Measurements from ENCODE around the gene AURKA. TPM values are rescaled to one million over a fixed set of nuclear protein-coding genes. Genes with fewer than 3 reads are reported as not detected.

The AURKA gene
- total and polyA plus RNA-seq, 9 of the 15 experiments (the other 6 are each of a cell fraction or from before 2014, with no cell fraction given): 72.7 to 162 (median 113) TPM

DNA sequence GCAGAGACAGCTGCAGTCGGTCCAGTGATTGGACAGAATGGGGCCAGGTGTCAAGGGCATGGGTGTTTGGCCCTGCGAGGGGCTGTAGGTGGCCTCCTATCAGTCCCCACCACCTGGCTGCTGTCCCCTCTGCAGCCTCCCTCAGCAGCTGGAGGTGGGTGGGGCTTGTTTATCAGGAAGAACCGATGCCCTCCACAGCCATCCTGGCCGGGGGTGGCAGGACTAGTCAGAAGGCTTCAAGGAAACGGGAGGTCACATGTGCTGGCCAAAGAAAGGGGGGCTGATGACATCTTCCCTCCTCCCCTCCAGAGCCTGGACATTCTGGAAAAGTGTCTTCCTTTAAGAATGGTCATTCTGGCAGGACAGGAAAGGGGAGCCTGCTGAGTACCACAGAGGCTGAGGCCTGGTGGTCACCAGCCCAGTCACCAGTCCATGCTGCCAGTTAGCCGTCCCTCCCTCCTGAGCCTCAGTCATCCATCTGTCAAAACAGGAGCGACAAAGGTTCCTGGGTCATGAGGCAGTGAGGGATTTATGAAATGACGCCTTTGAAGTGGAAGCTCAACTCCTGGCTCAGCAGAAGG lies 29.1 kb downstream of the AURKA start (continued):
- TF ChIP-seq, protein P1, sequence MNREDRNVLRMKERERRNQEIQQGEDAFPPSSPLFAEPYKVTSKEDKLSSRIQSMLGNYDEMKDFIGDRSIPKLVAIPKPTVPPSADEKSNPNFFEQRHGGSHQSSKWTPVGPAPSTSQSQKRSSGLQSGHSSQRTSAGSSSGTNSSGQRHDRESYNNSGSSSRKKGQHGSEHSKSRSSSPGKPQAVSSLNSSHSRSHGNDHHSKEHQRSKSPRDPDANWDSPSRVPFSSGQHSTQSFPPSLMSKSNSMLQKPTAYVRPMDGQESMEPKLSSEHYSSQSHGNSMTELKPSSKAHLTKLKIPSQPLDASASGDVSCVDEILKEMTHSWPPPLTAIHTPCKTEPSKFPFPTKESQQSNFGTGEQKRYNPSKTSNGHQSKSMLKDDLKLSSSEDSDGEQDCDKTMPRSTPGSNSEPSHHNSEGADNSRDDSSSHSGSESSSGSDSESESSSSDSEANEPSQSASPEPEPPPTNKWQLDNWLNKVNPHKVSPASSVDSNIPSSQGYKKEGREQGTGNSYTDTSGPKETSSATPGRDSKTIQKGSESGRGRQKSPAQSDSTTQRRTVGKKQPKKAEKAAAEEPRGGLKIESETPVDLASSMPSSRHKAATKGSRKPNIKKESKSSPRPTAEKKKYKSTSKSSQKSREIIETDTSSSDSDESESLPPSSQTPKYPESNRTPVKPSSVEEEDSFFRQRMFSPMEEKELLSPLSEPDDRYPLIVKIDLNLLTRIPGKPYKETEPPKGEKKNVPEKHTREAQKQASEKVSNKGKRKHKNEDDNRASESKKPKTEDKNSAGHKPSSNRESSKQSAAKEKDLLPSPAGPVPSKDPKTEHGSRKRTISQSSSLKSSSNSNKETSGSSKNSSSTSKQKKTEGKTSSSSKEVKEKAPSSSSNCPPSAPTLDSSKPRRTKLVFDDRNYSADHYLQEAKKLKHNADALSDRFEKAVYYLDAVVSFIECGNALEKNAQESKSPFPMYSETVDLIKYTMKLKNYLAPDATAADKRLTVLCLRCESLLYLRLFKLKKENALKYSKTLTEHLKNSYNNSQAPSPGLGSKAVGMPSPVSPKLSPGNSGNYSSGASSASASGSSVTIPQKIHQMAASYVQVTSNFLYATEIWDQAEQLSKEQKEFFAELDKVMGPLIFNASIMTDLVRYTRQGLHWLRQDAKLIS (CRISPR knock-in tag; IDR thresholded peaks at IDR 0.05): no peak
- TF ChIP-seq HCFC1 (IDR thresholded peaks at IDR 0.05; ENCODE audit: low read depth, low read length) (no peak), HSF4 (CRISPR knock-in tag; IDR thresholded peaks at IDR 0.05; ENCODE audit: borderline replicate concordance) (no peak), ZNF586 (CRISPR knock-in tag; conservative IDR thresholded peaks at IDR 0.05) (no peak), TRIM24 (IDR thresholded peaks at IDR 0.05) (peak; percentile 98), NR3C1 (CRISPR knock-in tag; IDR thresholded peaks at IDR 0.05) (no peak), FUS (optimal IDR thresholded peaks at IDR 0.05; ENCODE audit: low read depth, low read length) (no peak), HMG20B (CRISPR knock-in tag; IDR thresholded peaks at IDR 0.05) (no peak), XRCC4 (IDR thresholded peaks at IDR 0.05; ENCODE audit: extremely low read depth, insufficient read depth, insufficient read length) (no peak), ELF1 (tag; IDR thresholded peaks at IDR 0.05) (peak; percentile 23; the same call in 1 of the 2 replicates)
- TF ChIP-seq, protein P2, sequence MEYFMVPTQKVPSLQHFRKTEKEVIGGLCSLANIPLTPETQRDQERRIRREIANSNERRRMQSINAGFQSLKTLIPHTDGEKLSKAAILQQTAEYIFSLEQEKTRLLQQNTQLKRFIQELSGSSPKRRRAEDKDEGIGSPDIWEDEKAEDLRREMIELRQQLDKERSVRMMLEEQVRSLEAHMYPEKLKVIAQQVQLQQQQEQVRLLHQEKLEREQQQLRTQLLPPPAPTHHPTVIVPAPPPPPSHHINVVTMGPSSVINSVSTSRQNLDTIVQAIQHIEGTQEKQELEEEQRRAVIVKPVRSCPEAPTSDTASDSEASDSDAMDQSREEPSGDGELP (CRISPR knock-in tag; IDR thresholded peaks at IDR 0.05; ENCODE audit: borderline replicate concordance): peak; percentile 99
- TF ChIP-seq, protein P3, sequence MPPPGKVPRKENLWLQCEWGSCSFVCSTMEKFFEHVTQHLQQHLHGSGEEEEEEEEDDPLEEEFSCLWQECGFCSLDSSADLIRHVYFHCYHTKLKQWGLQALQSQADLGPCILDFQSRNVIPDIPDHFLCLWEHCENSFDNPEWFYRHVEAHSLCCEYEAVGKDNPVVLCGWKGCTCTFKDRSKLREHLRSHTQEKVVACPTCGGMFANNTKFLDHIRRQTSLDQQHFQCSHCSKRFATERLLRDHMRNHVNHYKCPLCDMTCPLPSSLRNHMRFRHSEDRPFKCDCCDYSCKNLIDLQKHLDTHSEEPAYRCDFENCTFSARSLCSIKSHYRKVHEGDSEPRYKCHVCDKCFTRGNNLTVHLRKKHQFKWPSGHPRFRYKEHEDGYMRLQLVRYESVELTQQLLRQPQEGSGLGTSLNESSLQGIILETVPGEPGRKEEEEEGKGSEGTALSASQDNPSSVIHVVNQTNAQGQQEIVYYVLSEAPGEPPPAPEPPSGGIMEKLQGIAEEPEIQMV (tag; conservative IDR thresholded peaks at IDR 0.05; ENCODE audit: low read depth): no peak
- TF ChIP-seq, protein P4, sequence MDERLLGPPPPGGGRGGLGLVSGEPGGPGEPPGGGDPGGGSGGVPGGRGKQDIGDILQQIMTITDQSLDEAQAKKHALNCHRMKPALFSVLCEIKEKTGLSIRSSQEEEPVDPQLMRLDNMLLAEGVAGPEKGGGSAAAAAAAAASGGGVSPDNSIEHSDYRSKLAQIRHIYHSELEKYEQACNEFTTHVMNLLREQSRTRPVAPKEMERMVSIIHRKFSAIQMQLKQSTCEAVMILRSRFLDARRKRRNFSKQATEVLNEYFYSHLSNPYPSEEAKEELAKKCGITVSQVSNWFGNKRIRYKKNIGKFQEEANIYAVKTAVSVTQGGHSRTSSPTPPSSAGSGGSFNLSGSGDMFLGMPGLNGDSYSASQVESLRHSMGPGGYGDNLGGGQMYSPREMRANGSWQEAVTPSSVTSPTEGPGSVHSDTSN (CRISPR knock-in tag; IDR thresholded peaks at IDR 0.05; ENCODE audit: low read depth): no peak
- TF ChIP-seq, protein P4 (tag; conservative IDR thresholded peaks at IDR 0.05; ENCODE audit: low read depth): peak; percentile 75
- TF ChIP-seq, protein P5, sequence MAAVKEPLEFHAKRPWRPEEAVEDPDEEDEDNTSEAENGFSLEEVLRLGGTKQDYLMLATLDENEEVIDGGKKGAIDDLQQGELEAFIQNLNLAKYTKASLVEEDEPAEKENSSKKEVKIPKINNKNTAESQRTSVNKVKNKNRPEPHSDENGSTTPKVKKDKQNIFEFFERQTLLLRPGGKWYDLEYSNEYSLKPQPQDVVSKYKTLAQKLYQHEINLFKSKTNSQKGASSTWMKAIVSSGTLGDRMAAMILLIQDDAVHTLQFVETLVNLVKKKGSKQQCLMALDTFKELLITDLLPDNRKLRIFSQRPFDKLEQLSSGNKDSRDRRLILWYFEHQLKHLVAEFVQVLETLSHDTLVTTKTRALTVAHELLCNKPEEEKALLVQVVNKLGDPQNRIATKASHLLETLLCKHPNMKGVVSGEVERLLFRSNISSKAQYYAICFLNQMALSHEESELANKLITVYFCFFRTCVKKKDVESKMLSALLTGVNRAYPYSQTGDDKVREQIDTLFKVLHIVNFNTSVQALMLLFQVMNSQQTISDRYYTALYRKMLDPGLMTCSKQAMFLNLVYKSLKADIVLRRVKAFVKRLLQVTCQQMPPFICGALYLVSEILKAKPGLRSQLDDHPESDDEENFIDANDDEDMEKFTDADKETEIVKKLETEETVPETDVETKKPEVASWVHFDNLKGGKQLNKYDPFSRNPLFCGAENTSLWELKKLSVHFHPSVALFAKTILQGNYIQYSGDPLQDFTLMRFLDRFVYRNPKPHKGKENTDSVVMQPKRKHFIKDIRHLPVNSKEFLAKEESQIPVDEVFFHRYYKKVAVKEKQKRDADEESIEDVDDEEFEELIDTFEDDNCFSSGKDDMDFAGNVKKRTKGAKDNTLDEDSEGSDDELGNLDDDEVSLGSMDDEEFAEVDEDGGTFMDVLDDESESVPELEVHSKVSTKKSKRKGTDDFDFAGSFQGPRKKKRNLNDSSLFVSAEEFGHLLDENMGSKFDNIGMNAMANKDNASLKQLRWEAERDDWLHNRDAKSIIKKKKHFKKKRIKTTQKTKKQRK (IDR thresholded peaks at IDR 0.05; ENCODE audit: borderline replicate concordance, low read depth, low read length): no peak

All from K562 (cell line).